ENCODE measurements around the gene GNG13. TPM values are rescaled to one million over a fixed set of nuclear protein-coding genes. Genes with fewer than 3 reads are reported as not detected.

Gene GNG13
- total and polyA plus RNA-seq, 2 donors (not counting 3 experiments of a cell fraction or from before 2014, with no cell fraction given): not detected

DNA sequence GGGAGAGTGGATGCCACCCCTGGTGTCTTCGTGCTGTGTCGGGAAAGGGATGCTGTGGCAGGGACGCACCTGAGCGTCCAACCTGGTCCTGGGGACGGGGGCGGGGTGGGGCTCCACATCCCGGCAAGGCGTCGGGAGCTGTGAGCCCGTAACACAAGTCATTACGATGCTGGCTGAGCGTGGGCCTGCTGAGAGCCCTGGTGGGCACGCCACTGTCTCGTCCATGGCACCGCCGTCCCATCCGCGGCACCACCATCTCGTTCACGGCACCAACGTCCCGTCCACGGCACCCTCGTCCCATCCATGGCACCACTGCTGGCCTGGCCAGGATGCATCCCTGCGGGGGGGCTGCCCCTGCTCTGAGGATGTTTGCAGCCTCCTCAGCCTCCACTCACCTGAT is 24.1 kb upstream of the GNG13 start:
- no TSS peak for BruUV-seq (replicated peaks)
- ChIA-PET CTCF (no interaction called here), POLR2A (no interaction called here)
- TF ChIP-seq MYC (IDR thresholded peaks at IDR 0.05; ENCODE audit: low read depth, low read length) (no peak), JUN (IDR thresholded peaks at IDR 0.05; ENCODE audit: borderline replicate concordance, insufficient read depth, insufficient read length, low read depth) (no peak), FOS (IDR thresholded peaks at IDR 0.05; ENCODE audit: borderline replicate concordance, insufficient read depth, low read length) (no peak), GATA2 (IDR thresholded peaks at IDR 0.05; ENCODE audit: insufficient read depth, insufficient read length, low read depth, low read length) (no peak), POLR2A (IDR thresholded peaks at IDR 0.05; ENCODE audit: low read depth, low read length) (no peak), EZH2 (IDR thresholded peaks at IDR 0.05; ENCODE audit: borderline replicate concordance, low read depth, low read length, severe bottlenecking) (no peak)
- Histone ChIP-seq H3K9ac (replicated peaks; ENCODE audit: extremely low read depth, insufficient read depth, low read length) (no peak overlapping the region), H3K27ac (ENCODE audit: insufficient read depth, low read depth, low read length) (no peak overlapping the region), H3K4me2 (ENCODE audit: insufficient read depth, low read length) (no peak overlapping the region), H3K4me3 (replicated peaks in 1 of 3; ENCODE audit: insufficient read depth in 1 of 3, low read depth in 1 of 3, low read length in 3 of 3) (no peak overlapping the region), H3K9me1 (replicated peaks; ENCODE audit: control insufficient read depth, extremely low read depth, insufficient read depth, low read length) (no peaks in the 10 kb centered on the region), H3K36me3 (ENCODE audit: control insufficient read depth in 2 of 2, extremely low read depth in 1 of 2, insufficient read depth in 2 of 2, low read length in 2 of 2) (no peaks in the 10 kb centered on the region), H3K27me3 (ENCODE audit: control insufficient read depth in 2 of 2, insufficient read depth in 2 of 2, low read length in 2 of 2) (no peaks in the 10 kb centered on the region), H2AFZ (ENCODE audit: low read depth, low read length) (no peak overlapping the region), H4K20me1 (replicated peaks; ENCODE audit: control insufficient read depth, extremely low read depth, insufficient read depth, low read length) (no peaks in the 10 kb centered on the region), H3K4me1 (ENCODE audit: control insufficient read depth, extremely low read depth, insufficient read depth, low read length) (no peaks in the 10 kb centered on the region), H3K9me3 (replicated peaks; ENCODE audit: control insufficient read depth, insufficient read depth, low read length) (no peaks in the 10 kb centered on the region), H3K79me2 (ENCODE audit: control insufficient read depth, insufficient read depth, low read length) (no peaks in the 10 kb centered on the region)
- intact Hi-C loops (cut with micrococcal nuclease): no loop called here
- dilution Hi-C loops (cut with MboI; ENCODE audit: extremely low pct_ligation_motif_present, low sequenced_read_pairs): no loop called here
- DNase-seq (ENCODE audit: low read depth, low spot score): no peak
- no peak for FAIRE-seq

DNA sequence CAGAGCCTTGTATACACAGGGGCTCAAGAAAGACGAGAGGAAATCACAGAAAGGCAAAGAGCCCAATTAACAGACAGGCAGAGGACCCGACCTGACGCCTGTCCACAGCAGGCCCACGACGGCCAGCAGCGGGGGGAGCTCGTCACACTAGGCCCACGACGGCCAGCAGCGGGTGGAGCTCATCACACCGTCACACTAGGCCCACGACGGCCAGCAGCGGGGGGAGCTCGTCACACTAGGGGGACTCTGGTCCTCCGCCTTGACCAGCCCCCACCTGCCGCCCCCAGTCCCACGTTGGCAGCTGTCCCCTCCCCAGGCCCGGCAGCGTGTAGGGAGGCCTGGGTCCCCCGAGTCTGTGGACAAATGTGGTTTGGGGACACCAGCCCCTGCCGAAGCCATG is 23.7 kb upstream of the GNG13 start:
- no peak overlapping the region for H3K4me3 ChIP-seq (replicated peaks in 1 of 3; ENCODE audit: insufficient read depth in 1 of 3, low read depth in 1 of 3, low read length in 3 of 3)
- H3K79me2 ChIP-seq (ENCODE audit: control insufficient read depth, insufficient read depth, low read length): no peaks in the 10 kb centered on the region
- H3K36me3 ChIP-seq (ENCODE audit: control insufficient read depth in 2 of 2, extremely low read depth in 1 of 2, insufficient read depth in 2 of 2, low read length in 2 of 2): no peaks in the 10 kb centered on the region
- DNase-seq (ENCODE audit: low read depth, low spot score): no peak
- BruUV-seq (replicated peaks): no TSS peak
- H3K9ac ChIP-seq (replicated peaks; ENCODE audit: extremely low read depth, insufficient read depth, low read length): no peak overlapping the region
- intact Hi-C loops (cut with micrococcal nuclease) (no loop called here), dilution Hi-C loops (cut with MboI; ENCODE audit: extremely low pct_ligation_motif_present, low sequenced_read_pairs) (no loop called here)
- no peak overlapping the region for H3K27ac ChIP-seq (ENCODE audit: insufficient read depth, low read depth, low read length)
- H3K4me1 ChIP-seq (ENCODE audit: control insufficient read depth, extremely low read depth, insufficient read depth, low read length): no peaks in the 10 kb centered on the region
- H3K4me2 ChIP-seq (ENCODE audit: insufficient read depth, low read length): no peak overlapping the region
- no peak for FAIRE-seq
- no peaks in the 10 kb centered on the region for H3K9me1 ChIP-seq (replicated peaks; ENCODE audit: control insufficient read depth, extremely low read depth, insufficient read depth, low read length)
- TF ChIP-seq FOS (IDR thresholded peaks at IDR 0.05; ENCODE audit: borderline replicate concordance, insufficient read depth, low read length) (no peak), POLR2A (IDR thresholded peaks at IDR 0.05; ENCODE audit: low read depth, low read length) (no peak), MYC (IDR thresholded peaks at IDR 0.05; ENCODE audit: low read depth, low read length) (no peak), JUN (IDR thresholded peaks at IDR 0.05; ENCODE audit: borderline replicate concordance, insufficient read depth, insufficient read length, low read depth) (no peak), GATA2 (IDR thresholded peaks at IDR 0.05; ENCODE audit: insufficient read depth, insufficient read length, low read depth, low read length) (no peak), EZH2 (IDR thresholded peaks at IDR 0.05; ENCODE audit: borderline replicate concordance, low read depth, low read length, severe bottlenecking) (no peak), POLR2AphosphoS5 (IDR thresholded peaks at IDR 0.05; ENCODE audit: insufficient read depth, low read depth, low read length) (no peak)
- TF ChIP-seq, protein P1, sequence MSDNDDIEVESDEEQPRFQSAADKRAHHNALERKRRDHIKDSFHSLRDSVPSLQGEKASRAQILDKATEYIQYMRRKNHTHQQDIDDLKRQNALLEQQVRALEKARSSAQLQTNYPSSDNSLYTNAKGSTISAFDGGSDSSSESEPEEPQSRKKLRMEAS (IDR thresholded peaks at IDR 0.05; ENCODE audit: insufficient read depth, insufficient read length): no peak
- TF ChIP-seq, protein P2, sequence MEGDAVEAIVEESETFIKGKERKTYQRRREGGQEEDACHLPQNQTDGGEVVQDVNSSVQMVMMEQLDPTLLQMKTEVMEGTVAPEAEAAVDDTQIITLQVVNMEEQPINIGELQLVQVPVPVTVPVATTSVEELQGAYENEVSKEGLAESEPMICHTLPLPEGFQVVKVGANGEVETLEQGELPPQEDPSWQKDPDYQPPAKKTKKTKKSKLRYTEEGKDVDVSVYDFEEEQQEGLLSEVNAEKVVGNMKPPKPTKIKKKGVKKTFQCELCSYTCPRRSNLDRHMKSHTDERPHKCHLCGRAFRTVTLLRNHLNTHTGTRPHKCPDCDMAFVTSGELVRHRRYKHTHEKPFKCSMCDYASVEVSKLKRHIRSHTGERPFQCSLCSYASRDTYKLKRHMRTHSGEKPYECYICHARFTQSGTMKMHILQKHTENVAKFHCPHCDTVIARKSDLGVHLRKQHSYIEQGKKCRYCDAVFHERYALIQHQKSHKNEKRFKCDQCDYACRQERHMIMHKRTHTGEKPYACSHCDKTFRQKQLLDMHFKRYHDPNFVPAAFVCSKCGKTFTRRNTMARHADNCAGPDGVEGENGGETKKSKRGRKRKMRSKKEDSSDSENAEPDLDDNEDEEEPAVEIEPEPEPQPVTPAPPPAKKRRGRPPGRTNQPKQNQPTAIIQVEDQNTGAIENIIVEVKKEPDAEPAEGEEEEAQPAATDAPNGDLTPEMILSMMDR (IDR thresholded peaks at IDR 0.05; ENCODE audit: extremely low read depth in 1 of 2, insufficient read depth in 1 of 2, low read depth in 1 of 2, low read length in 2 of 2): no peak
- no peak overlapping the region for H2AFZ ChIP-seq (ENCODE audit: low read depth, low read length)
- no peaks in the 10 kb centered on the region for H3K27me3 ChIP-seq (ENCODE audit: control insufficient read depth in 2 of 2, insufficient read depth in 2 of 2, low read length in 2 of 2)
- no peaks in the 10 kb centered on the region for H3K9me3 ChIP-seq (replicated peaks; ENCODE audit: control insufficient read depth, insufficient read depth, low read length)
- H4K20me1 ChIP-seq (replicated peaks; ENCODE audit: control insufficient read depth, extremely low read depth, insufficient read depth, low read length): no peaks in the 10 kb centered on the region
- ChIA-PET CTCF (no interaction called here), POLR2A (no interaction called here)
